Measurements from ENCODE around the gene RRAS.
"Not testable (repeated sequence)": the region's sequence is repeated elsewhere in the genome, so short reads cannot be mapped to it uniquely, and the experiment has no call there.

RRAS gene

GRCh38 chr19:49626226-49626625, 13.7 kb downstream of the RRAS start:
- no peak for DNase-seq

- no peak for DNase-seq
Measured at GRCh38 chr19:49624967-49625910, 14.7 kb downstream of the RRAS start.

GRCh38 chr19:49617860-49618259, 22.1 kb downstream of the RRAS start:
- not testable (repeated sequence) for DNase-seq

- no peak for DNase-seq
Measured at GRCh38 chr19:49616945-49617344, 23.0 kb downstream of the RRAS start.

GRCh38 chr19:49616532-49616931, 23.4 kb downstream of the RRAS start:
- DNase-seq: no peak

GRCh38 chr19:49615861-49616260, 24.1 kb downstream of the RRAS start:
- no peak for DNase-seq

GRCh38 chr19:49614096-49614833, 25.7 kb downstream of the RRAS start:
- peak; percentile 92 for DNase-seq

GRCh38 chr19:49613374-49613773, 26.6 kb downstream of the RRAS start:
- peak; percentile 56 for DNase-seq

GRCh38 chr19:49609499-49610092, 30.3 kb downstream of the RRAS start:
- DNase-seq: no peak

- DNase-seq: no peak
Measured at GRCh38 chr19:49605605-49606004, 34.3 kb downstream of the RRAS start.

GRCh38 chr19:49602806-49603205, 37.1 kb downstream of the RRAS start:
- no peak for DNase-seq

GRCh38 chr19:49601482-49602038, 38.4 kb downstream of the RRAS start:
- DNase-seq: no peak

GRCh38 chr19:49599378-49600295, 40.3 kb downstream of the RRAS start:
- DNase-seq: no peak

GRCh38 chr19:49597703-49597974, 42.3 kb downstream of the RRAS start:
- DNase-seq: no peak

- DNase-seq: no peak
Measured at GRCh38 chr19:49596954-49597702, 42.8 kb downstream of the RRAS start.

GRCh38 chr19:49596407-49596806, 43.5 kb downstream of the RRAS start:
- no peak for DNase-seq

- no peak for DNase-seq
Measured at GRCh38 chr19:49595819-49596404, 44.0 kb downstream of the RRAS start.

GRCh38 chr19:49594993-49595818, 44.7 kb downstream of the RRAS start:
- no peak for DNase-seq

- no peak for DNase-seq
Measured at GRCh38 chr19:49594157-49594992, 45.6 kb downstream of the RRAS start.

All from HCEC 1CT (cell line).